HG02852 (cell line): ENCODE data around the gene ATL1.
"Not testable (repeated sequence)": the region's sequence is repeated elsewhere in the genome, so short reads cannot be mapped to it uniquely, and the experiment has no call there.

Experiments
- ATAC-seq: cut with Tn5 transposase; IDR thresholded peaks from one replicate; pipeline ENCODE4 v1.9.1; 2021; ENCODE audit warnings: mild to moderate bottlenecking, moderate library complexity; ENCODE audit not compliant: unreplicated experiment

The ATL1 gene

DNA sequence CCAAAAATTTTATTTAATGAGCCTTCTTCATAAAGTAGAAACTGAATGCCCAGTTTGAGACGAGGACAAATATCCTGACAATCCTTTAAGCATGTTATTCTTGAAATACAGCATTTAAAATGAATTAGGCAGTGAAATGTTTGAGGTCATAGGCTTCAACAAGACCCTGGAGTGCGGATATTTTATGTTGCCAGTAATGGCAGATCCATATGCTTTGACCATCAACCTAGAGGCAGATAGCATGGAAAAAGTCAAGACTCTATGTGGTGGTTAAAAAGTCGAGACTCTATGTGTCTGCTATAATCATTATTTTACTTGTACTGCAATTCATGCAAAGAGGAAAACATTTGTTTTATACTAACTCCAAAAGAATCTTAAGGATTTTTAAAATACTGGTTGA, 25.5 kb upstream of the ATL1 start:
- no peak for ATAC-seq

DNA sequence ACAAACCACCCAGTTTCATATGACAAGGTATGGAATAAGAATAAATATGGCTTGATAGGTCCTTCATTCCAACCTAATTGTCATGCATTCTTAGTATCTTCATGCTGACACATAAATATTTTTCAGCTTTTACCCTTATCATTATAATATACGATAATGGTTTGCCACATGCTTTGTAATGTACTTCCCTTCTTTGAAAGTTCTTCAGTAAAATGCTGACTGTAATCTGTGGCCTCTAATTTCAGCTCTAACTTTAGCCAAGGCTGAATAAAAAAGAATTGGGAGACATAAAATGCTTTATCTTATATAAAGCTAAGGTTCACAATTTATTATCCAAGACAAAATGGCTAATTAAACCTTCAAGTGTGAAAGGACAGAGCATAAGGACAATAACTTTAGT, 24.9 kb upstream of the ATL1 start:
- no peak for ATAC-seq

DNA sequence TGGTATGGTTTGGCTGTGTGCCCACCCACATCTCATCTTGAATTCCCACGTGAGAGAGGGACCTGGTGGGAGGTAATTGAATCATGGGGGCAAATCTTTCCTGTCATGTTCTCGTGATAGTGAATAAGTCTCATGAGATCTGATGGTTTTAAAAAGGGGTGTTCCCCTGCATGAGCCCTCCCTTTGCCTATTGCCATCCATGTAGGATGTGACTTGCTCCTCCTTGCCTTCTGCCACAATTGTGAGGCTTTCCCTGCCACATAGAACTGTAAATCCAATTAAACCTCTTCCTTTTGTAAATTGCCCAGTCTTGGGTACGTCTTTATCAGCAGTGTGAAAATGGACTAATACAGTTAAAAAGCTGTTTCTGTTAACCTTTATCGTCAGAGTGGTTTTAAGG, 21.9 kb upstream of the ATL1 start:
- ATAC-seq = not testable (repeated sequence)

DNA sequence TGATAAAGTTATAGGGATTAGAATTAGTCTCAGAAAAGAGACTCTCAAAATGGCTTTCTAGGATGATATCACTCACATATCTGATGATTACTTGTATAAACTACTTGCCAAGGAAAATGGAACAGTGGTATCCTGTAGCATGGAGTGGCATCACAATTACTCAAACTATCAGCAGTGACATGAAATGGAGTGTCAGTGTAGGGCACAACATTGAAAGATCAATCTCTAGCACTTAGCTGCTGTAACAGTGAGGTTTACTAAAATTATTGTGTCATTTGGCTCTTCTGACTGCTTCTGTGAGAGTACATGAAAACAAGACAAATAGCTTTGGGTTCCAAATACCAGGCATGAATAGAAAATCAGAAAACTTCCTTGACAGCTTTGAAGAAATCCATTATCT, 20.9 kb upstream of the ATL1 start:
- ATAC-seq = no peak

DNA sequence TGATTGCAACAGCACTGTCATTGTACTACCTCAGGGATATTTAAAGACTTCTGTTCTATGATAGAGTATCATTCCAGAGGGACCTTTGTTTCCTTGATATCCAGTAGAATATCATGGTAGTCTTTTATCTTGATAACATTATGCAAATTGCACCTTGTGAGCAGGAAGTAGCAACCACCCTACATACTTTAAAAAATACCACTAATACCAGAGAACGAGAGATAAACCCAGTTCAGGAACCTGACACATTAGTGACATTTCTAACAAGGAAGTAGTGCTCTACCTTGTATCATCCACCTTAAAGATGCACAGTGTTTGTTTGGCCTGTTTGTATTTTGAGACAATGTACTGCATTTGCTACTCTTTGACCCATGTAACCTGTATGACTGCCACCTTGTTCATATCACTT, 18.8 kb upstream of the ATL1 start:
- no peak for ATAC-seq

DNA sequence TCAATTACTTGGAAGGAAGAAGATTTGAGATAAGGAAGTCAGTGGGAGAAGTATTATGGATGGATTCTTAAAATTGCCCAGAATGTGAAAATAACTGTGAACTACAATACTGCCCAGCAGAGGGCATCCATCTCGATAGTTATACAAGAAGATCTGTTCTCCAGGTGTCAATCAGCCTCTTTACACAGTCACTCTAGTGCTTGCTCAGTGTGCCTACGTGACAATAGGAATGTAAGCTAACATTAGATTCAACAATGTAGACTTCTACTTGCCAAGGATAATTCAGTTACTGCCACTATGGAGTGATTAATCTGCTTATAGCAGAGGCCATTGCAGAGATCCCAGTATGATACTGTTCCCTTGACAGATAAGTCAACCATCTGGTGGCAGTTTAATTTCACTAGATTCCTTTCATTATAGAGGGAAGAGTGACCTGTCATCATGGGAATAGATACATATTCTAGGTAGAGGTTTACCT, 17.0 kb upstream of the ATL1 start:
- ATAC-seq = peak; percentile 60

DNA sequence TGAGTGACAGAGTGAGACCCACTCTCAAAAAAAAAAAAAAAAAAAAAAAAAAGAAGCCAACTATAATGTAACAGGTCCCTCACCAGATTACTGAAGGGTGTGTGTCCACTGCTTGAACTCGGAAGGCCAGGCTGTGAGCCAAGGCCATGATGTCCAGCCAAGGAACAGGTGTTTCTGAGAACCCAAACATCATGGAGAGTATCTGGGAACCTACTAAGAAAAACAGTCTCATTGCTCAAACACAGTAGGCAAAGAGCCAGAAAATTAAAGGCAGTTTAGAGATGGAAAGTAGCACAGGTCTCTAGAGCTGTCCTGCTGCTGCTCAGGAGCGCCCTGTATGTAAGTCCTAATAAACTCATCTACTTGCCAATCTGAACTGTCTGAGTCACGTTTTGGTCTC, 15.0 kb upstream of the ATL1 start:
- ATAC-seq = no peak

DNA sequence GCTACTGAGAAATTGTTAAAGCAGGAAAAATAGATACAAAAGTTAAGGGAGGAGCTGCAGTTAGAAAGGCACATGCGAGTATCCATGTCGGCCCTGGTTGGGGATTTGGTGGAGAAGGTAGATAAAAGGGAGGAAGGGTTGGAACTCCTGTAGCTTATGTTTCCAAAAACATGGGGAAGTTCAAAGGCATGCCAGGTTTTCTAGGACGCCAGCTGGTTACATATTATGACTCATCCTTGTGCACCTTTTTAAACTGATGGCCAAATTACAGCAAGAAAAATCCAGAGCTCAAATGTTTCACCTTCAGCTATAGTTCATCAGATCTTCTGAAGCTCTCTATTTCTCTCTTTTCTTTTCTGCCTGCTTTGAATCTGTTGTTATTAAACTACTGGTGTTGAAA, 14.3 kb upstream of the ATL1 start:
- no peak for ATAC-seq

DNA sequence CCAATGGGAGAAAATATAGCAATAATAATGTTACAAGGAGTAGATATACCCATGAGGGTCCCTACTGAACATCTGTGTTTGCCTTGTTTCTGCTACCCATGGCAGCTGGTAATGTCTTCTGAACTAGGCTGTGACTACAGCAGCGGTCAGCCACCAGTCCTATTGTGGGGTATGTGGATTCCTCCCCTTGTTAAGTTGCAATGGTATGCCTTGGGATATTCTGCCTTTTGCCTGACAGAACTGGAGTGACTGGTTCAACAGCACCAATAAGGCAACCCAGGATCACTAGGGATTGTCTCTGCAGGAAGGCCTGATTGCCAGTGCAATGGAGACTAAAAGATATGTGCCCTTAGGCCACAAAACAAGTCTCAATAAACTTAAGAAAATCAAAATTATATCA, 9.7 kb upstream of the ATL1 start:
- ATAC-seq = no peak

DNA sequence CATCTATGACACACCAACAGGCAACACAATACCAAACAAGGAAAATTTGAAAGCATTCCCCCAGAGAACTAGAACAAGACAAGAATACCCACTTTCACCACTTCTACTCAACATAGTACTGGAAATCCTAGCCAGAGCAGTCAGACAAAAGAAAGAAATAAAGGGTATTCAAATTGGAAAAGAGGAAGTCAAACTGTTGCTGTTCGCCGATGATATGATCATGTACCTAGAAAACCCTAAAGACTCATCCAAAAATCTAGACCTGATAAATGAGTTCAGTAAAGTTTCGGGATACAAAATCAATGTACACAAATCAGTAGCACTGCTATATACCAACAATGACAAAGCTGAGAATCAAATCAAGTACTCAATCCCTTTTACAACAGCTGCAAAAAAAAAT, 8.1 kb upstream of the ATL1 start:
- ATAC-seq = no peak

DNA sequence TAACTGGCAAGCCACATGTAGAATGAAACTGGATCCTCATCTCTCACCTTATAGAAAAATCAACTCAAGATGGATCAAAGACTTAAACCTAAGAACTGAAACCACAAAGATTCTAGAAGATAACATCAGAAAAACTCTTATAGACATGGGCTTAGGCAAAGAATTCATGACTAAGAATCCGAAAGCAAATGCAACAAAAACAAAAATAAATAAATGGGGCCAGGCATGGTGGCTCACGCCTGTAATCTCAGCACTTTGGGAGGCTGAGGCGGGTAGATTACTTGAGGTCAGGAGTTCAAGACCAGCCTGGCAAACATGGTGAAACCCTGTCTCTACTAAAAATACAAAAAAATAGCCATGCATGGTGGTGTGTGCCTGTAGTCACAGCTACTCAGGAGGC, 7.1 kb upstream of the ATL1 start:
- ATAC-seq = not testable (repeated sequence)

DNA sequence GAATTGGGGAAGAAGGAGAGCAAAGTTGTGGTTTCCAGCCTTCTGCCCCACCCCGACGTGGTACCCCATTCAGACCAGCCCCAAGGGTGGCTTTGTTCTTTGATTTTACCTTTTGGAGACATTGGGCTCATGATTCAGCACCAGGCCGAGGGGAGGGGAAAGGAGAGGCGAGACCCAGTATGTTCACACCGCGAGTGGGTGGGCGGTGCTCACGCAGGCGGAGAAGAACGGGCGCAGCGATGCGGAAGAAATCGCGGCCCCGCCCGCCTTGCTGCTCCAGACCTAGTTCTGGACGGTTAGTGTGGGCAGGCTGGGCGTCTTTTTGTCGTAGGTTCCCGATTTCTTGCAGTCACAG, 963 bp downstream of the ATL1 start:
- ATAC-seq = no peak

DNA sequence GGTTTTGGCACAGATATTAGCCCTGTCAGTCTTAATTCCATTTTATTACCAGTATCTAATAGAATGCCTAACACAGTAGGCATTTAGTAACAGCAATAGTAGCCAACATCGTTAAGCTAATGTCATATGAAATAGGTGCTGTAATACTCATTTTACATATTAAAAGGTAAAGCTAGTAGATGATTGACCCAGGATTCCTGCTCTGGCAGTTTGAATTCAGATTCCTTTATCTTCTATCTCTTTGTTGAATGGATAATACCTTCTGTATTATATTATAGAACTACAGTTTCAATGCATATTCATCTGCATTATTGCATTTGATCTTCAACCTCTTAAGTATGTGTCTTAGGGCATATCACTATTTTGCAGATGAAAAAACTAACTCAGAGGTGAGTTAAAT, 2.9 kb downstream of the ATL1 start:
- ATAC-seq = no peak

DNA sequence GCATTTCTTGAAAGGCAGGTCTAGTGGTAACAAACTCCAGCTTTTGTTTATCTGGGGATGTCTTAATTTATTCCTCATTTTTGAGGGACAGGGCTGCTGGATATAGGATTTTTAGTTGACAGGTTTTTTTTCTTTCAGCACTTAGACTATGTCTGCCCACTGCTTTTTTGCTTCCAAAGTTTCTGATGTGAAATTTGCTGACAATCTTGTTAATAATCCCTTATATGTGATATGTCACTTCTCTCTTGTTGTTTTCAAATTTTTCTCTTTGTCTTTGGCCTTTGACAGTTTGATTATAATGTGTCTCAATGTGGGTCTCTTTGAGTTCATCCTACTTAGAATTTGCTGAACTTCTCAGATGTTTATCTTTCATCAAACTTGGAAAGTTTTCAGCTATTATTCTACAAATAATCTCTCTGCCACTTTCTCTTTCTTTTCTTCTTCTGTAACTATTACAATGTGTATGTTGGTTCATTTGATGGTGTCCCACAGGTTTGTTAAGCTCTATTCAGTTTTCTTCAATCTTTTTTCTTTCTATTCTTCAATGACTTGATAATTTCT, 9.8 kb downstream of the ATL1 start:
- no peak for ATAC-seq

DNA sequence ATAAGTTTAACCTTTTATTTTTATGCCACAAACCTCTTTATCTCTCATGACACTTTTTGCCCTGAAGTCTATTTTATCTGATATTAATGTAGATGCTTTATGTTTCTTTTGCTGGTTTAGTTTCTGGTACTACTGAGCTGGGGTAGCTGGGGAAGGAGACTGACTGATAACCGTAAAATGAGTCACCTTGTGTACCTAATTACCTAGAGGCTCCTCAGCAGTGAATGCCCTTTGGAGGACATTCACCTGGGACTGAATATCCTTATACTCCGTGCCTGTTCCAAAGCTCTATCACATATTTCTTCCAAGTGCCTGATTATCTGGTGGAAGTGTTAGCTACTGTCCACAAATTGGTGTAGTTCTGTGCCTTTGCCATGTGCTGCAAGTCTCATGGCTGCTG, 13.9 kb downstream of the ATL1 start:
- no peak for ATAC-seq

DNA sequence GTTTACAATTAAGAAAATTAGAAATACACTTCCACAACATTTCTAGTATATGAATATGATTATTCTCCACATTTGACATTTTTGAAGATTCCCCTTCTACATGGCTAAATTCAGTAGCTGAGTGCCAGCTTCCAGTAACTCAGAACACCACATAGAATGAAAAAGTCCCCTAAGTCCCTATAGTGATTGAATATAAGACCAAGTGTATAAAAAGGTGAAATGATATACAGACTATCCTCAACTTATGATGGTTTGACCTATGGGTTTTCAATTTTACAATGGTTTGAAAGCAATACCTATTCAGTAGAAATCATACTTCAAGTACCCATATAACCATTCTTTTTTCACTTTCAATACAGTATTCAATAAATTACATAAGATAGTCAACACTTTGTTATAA, 15.8 kb downstream of the ATL1 start:
- no peak for ATAC-seq

DNA sequence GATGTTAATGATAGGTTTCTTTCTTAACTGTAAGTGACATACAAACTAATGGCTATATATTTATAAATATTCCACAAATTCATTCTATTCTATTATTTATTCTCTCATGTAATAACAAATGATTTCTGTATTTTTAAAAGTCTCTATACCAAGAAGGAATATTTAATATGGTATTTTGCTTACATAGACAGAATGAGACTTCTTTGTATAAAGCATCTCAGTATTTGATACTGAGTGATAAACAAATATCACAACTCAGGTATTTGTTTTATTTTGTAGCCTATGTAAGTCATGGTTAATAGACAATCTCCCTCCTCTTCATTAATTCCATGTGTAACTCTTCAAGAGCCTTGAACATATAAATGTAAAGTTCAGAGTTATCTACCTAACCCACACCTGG, 18.0 kb downstream of the ATL1 start:
- ATAC-seq = no peak

DNA sequence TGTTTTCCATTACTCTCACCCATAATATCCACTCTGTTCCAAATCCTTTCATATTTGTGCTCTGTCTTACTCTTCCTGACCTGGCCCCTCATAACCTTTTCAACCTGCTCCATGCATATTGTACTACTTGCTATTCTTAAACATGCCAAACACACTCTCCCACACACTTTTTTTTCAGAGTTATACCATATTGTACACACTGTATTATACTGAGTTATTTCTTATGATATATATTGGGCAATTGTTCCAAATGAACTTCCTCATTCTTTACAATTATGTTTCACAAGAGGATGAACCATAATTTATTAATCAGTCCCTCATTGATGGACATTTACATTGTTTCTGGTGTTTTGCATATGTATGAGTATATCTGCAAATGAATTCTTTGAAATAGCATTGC, 18.5 kb downstream of the ATL1 start:
- no peak for ATAC-seq

DNA sequence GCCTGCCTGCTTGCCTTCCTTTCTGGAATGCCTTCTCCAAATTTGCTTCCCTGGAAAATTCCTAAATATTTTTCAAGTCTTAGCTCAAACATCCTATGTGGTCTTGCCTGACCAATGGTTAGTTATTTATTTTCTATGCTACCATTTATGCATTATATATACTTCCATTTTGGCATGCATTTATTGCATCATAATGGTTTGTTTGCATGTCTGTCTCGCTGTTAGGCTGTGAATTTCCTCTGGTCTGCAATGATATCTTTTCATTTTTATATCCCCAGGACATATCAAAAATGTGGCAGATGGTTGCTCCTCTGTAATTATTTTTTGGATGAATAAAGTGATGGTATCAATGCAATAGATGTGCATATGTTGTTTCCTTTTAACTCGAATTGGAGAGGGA, 30.5 kb downstream of the ATL1 start:
- ATAC-seq = no peak

DNA sequence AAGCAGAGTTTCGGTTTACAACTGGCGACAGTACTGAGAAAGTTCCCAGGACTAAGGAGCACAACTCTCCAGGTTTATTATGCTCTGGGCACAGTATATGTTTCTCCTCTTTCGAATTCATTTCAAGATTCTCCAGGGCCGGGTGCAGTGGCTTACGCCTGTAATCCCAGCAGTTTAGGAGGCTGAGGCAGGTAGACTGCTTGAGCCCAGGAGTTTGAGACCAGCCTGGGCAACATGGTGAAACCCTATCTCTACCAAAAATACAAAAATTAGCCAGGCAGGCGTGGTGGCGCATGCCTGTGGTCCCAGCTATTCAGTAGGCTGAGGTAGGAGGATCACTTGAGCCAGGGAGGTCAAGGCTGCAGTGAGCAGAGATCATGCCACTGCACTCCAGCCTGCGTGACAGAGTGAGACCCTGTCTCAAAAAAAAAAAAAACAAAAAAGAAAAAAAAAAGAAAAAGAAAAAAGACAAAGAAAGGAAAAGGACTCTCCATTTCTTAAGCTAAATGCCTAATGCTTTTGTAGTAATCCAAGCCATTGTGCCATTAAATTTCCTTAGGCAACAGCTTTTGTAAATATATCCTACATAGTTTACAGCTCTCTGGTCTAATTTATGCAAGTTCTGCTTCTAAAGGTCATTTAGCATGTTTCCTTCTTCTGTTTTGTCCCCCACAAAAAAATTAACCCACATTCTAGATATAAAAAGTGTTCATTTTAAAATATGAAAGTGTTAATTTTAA, 34.8 kb downstream of the ATL1 start:
- ATAC-seq = no peak

DNA sequence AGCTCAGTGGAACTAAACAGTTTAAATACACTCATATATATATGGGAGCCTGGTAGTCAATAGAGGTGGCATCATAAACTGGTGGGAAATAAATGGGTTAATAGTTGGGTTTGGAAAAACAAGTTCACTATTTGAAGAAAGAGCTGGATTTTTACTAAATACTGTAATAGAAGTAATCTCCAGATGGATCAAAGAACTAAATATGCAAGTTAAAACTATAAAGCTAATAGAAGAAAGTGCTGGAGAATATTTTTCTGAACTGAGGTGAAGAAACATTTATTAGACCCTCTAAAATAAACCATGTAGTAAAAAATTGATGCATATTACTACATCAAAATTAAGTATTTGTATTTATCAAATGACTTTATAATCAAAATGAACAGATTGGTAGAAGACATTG, 38.8 kb downstream of the ATL1 start:
- no peak for ATAC-seq

DNA sequence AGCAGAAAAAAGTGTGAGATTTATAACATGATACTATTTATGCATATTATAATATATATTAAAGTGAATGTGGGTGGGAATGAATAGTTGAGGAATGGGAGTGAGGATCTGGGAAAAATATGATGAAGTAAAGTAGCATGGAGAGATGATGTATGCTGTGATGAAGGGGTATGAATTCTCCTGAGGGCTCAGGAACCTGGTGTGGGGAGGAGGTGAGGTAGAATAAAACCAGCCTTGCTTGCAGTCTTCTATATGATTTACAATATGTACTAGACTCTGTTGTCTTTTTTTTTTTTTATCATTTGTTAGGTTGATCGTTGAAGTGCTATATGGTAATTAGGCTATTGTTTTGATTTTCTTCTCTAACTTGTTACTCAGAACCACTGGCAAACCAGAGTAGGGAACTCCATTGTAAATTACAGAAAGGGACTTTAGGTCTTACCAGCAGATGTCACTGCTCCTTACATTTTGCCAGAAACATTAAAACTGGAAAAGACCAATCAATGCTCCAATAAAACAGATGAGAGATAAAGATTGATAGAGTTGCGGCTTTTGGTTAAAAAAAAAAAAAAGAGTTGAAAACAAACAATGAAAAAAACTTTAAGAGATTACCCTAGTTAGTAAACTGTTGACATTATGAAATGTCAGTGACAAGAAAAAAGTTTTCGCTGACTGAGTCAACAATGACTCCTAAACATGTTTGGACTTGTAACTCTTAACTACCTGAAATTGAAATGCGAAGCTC, 39.9 kb downstream of the ATL1 start:
- ATAC-seq = no peak
